HepG2 (cell line): ENCODE measurements around the gene PYCARD. TPM values are rescaled to one million over a fixed set of nuclear protein-coding genes. Genes with fewer than 3 reads are reported as not detected.

ENCODE experiments used
- AHR ChIP-seq: IDR thresholded peaks from 2 replicates; pipeline ENCODE4 v1.6.1; 2018; ENCODE audit warnings: missing genetic modification reagents, missing compliant biosample characterization
- ETV5 ChIP-seq: IDR thresholded peaks from 2 replicates; pipeline ENCODE4 v1.6.1; 2018; ENCODE audit warnings: missing biosample characterization, missing genetic modification reagents, inconsistent platforms, borderline replicate concordance
- HNRNPUL1 ChIP-seq: fragments of 200-400 bp; formaldehyde crosslinking; IDR thresholded peaks from 2 replicates; pipeline ENCODE4 v1.6.1; 2017; ENCODE audit warnings: low read depth, mild to moderate bottlenecking, low read length, moderate library complexity
- POLR2AphosphoS2 ChIP-seq: IDR thresholded peaks from 2 replicates; pipeline ENCODE4 v1.6.1; 2011; ENCODE audit warnings: low read depth, low read length, improper control_type of control experiment
- SKI ChIP-seq: fragments of 450-650 bp; IDR thresholded peaks from one replicate; pipeline ENCODE4 v1.6.1; 2018; ENCODE audit warnings: mild to moderate bottlenecking; ENCODE audit not compliant: partially characterized antibody
- TCF7 ChIP-seq: sonication (generic); IDR thresholded peaks from 2 replicates; pipeline ENCODE4 v1.6.1; 2016; ENCODE audit warnings: antibody characterized with exemption, low read depth
- ZMAT3 ChIP-seq: sonication (generic); formaldehyde crosslinking; conservative IDR thresholded peaks from 2 replicates; pipeline ENCODE4 v1.7.0; 2021; ENCODE audit warnings: missing genetic modification reagents
- ZNF143 ChIP-seq: sonication (generic); formaldehyde crosslinking; IDR thresholded peaks from 2 replicates; pipeline ENCODE4 v1.4.0; 2020; ENCODE audit warnings: missing genetic modification reagents
- ZNF768 ChIP-seq: sonication (generic); formaldehyde crosslinking; IDR thresholded peaks from 2 replicates; pipeline ENCODE4 v1.4.0; 2020; ENCODE audit warnings: missing genetic modification reagents
- ZNF781 ChIP-seq: sonication (generic); formaldehyde crosslinking; IDR thresholded peaks from 2 replicates; pipeline ENCODE4 v1.5.1; 2020; ENCODE audit warnings: borderline replicate concordance, mild to moderate bottlenecking, missing genetic modification reagents; ENCODE audit errors: not compliant biosample characterization
- polyA plus RNA-seq, 8 experiments: library from polyadenylated mRNA; depleted of rRNA in 3 of 8; stranded (reverse) in 7 of 8; unstranded in 1 of 8; fragments of >200 nt; fragmentation: Illumina TruSeq in 4 of 8; extraction: Trizol in 4 of 8; gene quantifications; 2 replicates each; pipeline versions ENCODE4 v1.2.1 to v1.2.3, GENCODE V29; 2011 to 2016; ENCODE audit warnings: low read depth in 4 of 8, missing spikeins in 1 of 8, mixed read lengths in 1 of 8; ENCODE audit not compliant: insufficient read depth in 1 of 8
- total RNA-seq, 5 experiments: library from RNA; depleted of rRNA; stranded (reverse); fragments of >200 nt; fragmentation: Illumina TruSeq; extraction: Trizol; gene quantifications; 2 replicates each; pipeline ENCODE4 v1.2.3, GENCODE V29; 2016; ENCODE audit warnings: low read depth in 1 of 5
- TF ChIP-seq, protein P1 (sequence below): sonication (generic); formaldehyde crosslinking; IDR thresholded peaks from 2 replicates; pipeline ENCODE4 v1.4.0; 2020; ENCODE audit warnings: missing genetic modification reagents, borderline replicate concordance
- TF ChIP-seq, protein P2 (sequence below): conservative IDR thresholded peaks from 2 replicates; pipeline ENCODE4 v1.6.1; 2018; ENCODE audit warnings: missing genetic modification reagents

The PYCARD gene
- total and polyA plus RNA-seq, 2 of the 13 experiments (the other 11 are each of a cell fraction or from before 2014, with no cell fraction given): 4.8 to 9.2 TPM

DNA sequence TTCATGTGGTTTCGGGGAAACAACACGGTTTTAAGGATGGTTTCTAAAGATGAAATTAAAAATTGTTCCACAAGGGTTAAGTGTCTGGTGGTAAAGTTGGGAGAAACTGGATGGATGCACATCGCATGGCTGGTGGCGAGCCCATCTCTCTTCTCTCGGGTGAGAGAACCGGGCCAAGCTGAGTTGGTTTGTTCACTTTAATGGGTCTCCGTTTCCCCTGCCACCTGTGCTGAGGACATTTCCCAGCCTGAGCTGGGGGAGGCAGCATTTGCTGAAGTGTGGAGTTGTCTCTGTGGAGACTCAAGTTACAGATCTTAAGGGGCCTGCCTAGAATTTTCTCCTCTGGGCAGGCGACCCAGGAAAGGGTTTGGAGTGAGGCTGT lies 14.8 kb downstream of the PYCARD start (continued):
- TF ChIP-seq ETV5 (CRISPR knock-in tag): no peak
- no peak for TF ChIP-seq ZNF768 (CRISPR knock-in tag)
- TF ChIP-seq AHR (CRISPR knock-in tag): no peak
- no peak for TF ChIP-seq SKI
- TF ChIP-seq ZNF143 (CRISPR knock-in tag): no peak
- no peak for TF ChIP-seq HNRNPUL1
- TF ChIP-seq, protein P1, sequence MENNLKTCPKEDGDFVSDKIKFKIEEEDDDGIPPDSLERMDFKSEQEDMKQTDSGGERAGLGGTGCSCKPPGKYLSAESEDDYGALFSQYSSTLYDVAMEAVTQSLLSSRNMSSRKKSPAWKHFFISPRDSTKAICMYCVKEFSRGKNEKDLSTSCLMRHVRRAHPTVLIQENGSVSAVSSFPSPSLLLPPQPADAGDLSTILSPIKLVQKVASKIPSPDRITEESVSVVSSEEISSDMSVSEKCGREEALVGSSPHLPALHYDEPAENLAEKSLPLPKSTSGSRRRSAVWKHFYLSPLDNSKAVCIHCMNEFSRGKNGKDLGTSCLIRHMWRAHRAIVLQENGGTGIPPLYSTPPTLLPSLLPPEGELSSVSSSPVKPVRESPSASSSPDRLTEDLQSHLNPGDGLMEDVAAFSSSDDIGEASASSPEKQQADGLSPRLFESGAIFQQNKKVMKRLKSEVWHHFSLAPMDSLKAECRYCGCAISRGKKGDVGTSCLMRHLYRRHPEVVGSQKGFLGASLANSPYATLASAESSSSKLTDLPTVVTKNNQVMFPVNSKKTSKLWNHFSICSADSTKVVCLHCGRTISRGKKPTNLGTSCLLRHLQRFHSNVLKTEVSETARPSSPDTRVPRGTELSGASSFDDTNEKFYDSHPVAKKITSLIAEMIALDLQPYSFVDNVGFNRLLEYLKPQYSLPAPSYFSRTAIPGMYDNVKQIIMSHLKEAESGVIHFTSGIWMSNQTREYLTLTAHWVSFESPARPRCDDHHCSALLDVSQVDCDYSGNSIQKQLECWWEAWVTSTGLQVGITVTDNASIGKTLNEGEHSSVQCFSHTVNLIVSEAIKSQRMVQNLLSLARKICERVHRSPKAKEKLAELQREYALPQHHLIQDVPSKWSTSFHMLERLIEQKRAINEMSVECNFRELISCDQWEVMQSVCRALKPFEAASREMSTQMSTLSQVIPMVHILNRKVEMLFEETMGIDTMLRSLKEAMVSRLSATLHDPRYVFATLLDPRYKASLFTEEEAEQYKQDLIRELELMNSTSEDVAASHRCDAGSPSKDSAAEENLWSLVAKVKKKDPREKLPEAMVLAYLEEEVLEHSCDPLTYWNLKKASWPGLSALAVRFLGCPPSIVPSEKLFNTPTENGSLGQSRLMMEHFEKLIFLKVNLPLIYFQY (CRISPR knock-in tag): no peak
- TF ChIP-seq, protein P2, sequence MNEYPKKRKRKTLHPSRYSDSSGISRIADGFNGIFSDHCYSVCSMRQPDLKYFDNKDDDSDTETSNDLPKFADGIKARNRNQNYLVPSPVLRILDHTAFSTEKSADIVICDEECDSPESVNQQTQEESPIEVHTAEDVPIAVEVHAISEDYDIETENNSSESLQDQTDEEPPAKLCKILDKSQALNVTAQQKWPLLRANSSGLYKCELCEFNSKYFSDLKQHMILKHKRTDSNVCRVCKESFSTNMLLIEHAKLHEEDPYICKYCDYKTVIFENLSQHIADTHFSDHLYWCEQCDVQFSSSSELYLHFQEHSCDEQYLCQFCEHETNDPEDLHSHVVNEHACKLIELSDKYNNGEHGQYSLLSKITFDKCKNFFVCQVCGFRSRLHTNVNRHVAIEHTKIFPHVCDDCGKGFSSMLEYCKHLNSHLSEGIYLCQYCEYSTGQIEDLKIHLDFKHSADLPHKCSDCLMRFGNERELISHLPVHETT (CRISPR knock-in tag): no peak
- TF ChIP-seq POLR2AphosphoS2: no peak
- TF ChIP-seq ZNF781 (CRISPR knock-in tag): no peak
- TF ChIP-seq ZMAT3 (CRISPR knock-in tag): no peak
- no peak for TF ChIP-seq TCF7
